NCI-H128 (cell line): Measurements from ENCODE around the gene RALGDS.
"Not testable (repeated sequence)": the region's sequence is repeated elsewhere in the genome, so short reads cannot be mapped to it uniquely, and the experiment has no call there.

Experiments
- DNase-seq: peaks from one replicate; lab custom pipeline; 2025; ENCODE audit not compliant: unreplicated experiment; lab: John Stamatoyannopoulos, UW

The RALGDS gene

DNA sequence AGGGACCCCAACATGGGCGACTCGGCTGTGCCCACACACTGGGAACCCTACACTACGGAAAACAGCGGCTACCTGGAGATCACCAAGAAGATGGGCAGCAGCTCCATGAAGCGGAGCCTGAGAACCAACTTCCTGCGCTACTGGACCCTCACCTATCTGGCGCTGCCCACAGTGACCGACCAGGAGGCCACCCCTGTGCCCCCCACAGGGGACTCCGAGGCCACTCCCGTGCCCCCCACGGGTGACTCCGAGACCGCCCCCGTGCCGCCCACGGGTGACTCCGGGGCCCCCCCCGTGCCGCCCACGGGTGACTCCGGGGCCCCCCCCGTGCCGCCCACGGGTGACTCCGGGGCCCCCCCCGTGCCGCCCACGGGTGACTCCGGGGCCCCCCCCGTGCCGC lies 50.1 kb downstream of the RALGDS start:
- not testable (repeated sequence) for DNase-seq

DNA sequence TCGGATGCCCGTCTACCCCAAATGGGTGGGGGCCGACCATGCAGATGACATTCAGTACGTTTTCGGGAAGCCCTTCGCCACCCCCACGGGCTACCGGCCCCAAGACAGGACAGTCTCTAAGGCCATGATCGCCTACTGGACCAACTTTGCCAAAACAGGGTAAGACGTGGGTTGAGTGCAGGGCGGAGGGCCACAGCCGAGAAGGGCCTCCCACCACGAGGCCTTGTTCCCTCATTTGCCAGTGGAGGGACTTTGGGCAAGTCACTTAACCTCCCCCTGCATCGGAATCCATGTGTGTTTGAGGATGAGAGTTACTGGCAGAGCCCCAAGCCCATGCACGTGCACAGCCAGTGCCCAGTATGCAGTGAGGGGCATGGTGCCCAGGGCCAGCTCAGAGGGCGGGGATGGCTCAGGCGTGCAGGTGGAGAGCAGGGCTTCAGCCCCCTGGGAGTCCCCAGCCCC lies 50.5 kb downstream of the RALGDS start:
- DNase-seq = not testable (repeated sequence)

GRCh38 chr9:133068431-133068830 lies 52.6 kb downstream of the RALGDS start:
- DNase-seq = not testable (repeated sequence)

GRCh38 chr9:133067813-133068212 lies 53.2 kb downstream of the RALGDS start:
- no peak for DNase-seq

DNA sequence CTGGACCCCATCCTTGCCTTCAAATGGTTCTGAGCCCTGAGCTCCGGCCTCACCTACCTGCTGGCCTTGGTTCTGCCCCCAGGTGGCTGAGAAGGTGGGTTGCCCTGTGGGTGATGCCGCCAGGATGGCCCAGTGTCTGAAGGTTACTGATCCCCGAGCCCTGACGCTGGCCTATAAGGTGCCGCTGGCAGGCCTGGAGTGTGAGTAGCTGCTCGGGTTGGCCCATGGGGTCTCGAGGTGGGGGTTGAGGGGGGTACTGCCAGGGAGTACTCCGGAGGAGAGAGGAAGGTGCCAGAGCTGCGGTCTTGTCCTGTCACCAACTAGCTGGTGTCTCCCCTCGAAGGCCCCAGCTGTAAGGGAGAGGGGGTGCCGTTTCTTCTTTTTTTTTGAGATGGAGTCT lies 54.0 kb downstream of the RALGDS start:
- DNase-seq = no peak

GRCh38 chr9:133066181-133066983 lies 54.7 kb downstream of the RALGDS start:
- no peak for DNase-seq

- no peak for DNase-seq
Observed at GRCh38 chr9:133065070-133065388, 56.0 kb downstream of the RALGDS start.

DNA sequence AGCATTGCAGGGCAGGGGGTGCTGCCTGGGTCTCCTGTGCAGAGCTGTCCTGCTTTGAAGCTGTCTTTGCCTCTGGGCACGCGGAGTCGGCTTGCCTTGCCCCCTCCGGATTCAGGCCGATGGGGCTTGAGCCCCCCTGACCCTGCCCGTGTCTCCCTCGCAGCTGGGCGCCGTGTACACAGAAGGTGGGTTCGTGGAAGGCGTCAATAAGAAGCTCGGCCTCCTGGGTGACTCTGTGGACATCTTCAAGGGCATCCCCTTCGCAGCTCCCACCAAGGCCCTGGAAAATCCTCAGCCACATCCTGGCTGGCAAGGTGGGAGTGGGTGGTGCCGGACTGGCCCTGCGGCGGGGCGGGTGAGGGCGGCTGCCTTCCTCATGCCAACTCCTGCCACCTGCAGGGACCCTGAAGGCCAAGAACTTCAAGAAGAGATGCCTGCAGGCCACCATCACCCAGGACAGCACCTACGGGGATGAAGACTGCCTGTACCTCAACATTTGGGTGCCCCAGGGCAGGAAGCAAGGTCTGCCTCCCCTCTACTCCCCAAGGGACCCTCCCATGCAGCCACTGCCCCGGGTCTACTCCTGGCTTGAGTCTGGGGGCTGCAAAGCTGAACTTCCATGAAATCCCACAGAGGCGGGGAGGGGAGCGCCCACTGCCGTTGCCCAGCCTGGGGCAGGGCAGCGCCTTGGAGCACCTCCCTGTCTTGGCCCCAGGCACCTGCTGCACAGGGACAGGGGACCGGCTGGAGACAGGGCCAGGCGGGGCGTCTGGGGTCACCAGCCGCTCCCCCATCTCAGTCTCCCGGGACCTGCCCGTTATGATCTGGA lies 56.6 kb downstream of the RALGDS start:
- no peak for DNase-seq

DNA sequence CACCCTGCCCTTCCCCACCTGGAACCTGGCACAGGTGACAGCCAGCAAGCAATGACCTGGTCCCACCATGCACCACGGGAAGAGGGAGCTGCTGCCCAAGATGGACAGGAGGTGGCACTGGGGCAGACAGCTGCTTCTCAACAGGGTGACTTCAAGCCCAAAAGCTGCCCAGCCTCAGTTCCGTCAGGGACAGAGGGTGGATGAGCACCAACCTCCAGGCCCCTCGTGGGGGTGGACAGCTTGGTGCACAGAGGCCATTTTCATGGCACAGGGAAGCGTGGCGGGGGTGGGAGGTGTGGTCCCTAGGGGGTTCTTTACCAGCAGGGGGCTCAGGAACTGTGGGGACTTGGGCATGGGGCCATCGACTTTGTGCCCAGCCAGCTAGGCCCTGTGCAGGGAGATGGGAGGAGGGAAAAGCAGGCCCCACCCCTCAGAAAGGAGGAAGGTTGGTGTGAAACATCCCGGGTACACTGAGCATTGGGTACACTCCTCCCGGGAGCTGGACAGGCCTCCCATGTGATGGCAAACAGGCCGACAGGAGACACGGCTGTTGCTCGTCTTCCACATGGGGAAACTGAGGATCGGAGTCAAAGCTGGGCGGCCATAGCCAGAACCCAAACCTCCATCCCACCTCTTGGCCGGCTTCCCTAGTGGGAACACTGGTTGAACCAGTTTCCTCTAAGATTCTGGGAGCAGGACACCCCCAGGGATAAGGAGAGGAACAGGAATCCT lies 57.4 kb downstream of the RALGDS start:
- DNase-seq = no peak

GRCh38 chr9:133063159-133063499 lies 57.9 kb downstream of the RALGDS start:
- no peak for DNase-seq

DNA sequence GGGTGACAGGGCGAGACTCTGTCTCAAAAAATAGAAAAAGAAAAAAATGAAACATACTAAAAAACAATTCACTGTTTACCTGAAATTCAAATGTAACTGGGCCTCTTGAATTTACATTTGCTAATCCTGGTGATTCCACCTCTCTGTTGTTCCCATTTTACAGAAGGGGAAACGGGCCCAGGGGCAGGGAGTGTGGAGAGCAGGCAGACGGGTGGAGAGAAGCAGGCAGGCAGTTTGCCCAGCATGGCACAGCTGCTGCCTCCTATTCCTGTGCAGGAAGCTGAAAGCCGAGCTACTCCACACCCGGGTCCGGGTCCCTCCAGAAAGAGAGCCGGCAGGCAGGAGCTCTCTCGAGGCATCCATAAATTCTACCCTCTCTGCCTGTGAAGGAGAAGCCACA lies 58.5 kb downstream of the RALGDS start:
- DNase-seq = not testable (repeated sequence)

DNA sequence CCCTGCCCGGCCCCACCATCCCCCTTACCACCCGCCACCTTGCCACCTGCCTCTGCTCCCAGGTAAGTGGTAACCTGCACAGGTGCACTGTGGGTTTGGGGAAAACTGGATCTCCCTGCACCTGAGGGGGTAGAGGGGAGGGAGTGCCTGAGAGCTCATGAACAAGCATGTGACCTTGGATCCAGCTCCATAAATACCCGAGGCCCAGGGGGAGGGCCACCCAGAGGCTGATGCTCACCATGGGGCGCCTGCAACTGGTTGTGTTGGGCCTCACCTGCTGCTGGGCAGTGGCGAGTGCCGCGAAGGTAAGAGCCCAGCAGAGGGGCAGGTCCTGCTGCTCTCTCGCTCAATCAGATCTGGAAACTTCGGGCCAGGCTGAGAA lies 59.3 kb downstream of the RALGDS start, which contains the start of gene CEL:
Gene CEL (plus strand): TSS at position 218 of the 382 bp plus-strand sequence. CDS start 22 bp downstream, at position 240.
- not testable (repeated sequence) for DNase-seq

DNA sequence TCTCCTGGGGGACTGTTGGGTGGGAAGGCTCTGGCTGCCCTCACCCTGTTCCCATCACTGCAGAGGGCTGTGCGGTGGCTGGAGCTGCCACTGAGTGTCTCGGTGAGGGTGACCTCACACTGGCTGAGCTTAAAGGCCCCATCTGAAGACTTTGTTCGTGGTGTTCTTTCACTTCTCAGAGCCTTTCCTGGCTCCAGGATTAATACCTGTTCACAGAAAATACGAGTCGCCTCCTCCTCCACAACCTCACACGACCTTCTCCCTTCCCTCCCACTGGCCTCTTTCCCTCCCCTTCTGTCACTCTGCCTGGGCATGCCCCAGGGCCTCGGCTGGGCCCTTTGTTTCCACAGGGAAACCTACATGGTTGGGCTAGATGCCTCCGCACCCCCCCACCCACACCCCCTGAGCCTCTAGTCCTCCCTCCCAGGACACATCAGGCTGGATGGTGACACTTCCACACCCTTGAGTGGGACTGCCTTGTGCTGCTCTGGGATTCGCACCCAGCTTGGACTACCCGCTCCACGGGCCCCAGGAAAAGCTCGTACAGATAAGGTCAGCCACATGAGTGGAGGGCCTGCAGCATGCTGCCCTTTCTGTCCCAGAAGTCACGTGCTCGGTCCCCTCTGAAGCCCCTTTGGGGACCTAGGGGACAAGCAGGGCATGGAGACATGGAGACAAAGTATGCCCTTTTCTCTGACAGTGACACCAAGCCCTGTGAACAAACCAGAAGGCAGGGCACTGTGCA lies 59.8 kb downstream of the RALGDS start:
- DNase-seq = not testable (repeated sequence)

DNA sequence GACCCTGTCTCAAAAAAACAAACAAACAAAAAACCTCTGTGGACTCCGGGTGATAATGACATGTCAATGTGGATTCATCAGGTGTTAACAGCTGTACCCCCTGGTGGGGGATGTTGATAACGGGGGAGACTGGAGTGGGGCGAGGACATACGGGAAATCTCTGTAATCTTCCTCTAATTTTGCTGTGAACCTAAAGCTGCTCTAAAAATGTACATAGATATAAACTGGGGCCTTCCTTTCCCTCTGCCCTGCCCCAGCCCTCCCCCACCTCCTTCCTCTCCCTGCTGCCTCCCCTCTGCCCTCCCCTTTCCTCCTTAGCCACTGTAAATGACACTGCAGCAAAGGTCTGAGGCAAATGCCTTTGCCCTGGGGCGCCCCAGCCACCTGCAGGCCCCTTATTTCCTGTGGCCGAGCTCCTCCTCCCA lies 60.6 kb downstream of the RALGDS start:
- DNase-seq = no peak

DNA sequence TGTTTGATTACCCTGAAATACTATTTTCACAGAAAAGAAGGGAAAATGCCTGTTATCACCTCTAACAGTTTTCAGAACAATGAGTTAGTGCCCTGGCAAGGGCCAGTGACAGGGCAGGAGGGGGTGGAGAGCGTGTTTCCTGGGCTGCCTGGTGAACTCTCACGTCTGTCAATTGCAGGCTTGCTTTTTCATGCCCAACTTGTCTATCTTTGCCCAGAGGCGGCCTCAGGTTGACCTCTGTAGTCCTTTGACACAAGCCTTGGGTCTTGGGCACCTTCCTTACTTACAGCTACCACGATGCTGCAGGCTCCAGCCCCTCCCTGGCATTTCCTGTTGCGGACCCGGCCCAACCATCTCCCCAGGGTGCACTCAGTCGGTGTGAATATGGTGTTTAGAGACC lies 61.4 kb downstream of the RALGDS start:
- DNase-seq = no peak

DNA sequence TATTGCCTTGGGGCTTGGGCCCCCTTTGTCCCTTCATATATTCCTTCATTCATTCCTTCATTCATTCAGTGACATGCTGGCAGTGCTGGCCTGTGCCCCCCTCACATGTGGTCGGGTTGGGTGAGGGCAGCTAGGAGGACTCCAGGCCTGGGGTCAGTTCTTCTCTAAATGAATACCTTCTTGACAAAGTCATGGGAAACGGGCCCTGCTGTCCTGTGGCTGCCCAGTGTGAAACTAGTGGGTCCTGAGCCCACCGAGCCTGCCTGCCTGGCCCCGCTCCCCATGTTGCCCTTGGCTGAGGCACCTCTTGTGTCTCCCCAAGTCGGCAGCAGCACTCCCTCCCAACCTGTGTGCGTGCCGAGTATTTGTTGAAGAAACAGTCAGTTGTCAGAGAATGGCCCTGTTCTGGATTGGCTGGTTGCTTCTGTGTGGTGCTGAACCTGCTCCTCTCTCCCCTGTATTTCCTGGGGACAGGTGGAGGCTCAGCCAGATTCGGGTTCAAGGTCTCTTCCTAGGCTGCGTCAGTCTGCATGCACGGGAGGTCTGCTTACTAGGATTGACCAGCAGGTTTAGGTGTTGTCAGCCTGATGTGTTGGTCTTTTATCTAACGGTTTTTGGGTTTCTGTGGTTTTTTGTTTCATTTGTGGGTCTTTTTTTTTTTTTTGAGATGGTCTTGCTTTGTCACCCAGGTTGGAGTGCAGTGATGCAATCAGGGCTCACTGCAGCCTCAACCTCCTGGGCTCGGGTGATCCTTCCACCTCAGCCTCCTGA lies 62.3 kb downstream of the RALGDS start:
- DNase-seq = no peak

- no peak for DNase-seq
Observed at GRCh38 chr9:133058071-133058470, 63.0 kb downstream of the RALGDS start.

GRCh38 chr9:133057553-133057952 lies 63.5 kb downstream of the RALGDS start:
- DNase-seq = no peak

DNA sequence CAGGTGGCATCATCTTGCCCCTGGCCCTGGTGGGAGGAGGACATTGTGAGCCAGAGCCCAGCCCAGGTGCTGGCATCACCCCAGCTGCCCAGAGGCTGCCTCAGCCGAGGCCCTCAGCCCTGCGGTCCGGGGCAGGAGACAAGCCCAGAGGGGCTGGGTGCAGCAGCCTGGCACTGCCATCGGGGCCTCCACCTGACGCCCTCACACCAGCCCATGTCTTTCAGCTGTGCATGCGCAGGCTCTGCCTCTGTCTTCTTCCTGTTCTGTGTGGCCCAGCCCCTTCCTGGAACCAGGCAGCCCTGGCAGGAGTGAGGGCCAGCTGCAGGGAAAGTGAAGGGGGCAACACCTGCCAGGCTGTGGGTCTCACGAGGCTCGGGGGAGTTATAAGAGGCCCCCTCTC lies 64.0 kb downstream of the RALGDS start:
- no peak for DNase-seq

DNA sequence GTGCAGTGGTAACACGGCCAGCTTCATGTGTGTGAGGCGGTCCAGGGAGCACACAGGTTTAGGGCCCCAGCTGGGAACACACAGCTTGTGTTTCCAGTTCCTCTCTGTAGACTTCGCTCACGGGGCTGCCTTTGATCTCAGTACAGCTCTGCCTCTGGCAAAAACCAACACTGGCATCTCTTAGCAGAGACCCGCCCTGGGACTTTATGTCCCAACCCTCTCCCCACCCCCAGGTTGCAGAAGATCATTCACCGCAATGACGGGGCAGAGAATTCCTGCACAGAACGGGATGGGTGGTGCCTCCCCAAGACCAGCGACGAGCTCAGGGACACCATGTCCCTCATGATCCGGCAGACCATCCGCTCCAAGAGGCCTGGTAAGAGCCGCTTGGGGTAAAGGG lies 64.5 kb downstream of the RALGDS start:
- DNase-seq = no peak
